NCI-H1105 (cell line): ENCODE data around the gene MMEL1.
"Not testable (repeated sequence)": the region's sequence is repeated elsewhere in the genome, so short reads cannot be mapped to it uniquely, and the experiment has no call there.

ENCODE experiments used
- DNase-seq: peaks from one replicate; lab custom pipeline; 2025; lab: John Stamatoyannopoulos, UW

The MMEL1 gene

DNA sequence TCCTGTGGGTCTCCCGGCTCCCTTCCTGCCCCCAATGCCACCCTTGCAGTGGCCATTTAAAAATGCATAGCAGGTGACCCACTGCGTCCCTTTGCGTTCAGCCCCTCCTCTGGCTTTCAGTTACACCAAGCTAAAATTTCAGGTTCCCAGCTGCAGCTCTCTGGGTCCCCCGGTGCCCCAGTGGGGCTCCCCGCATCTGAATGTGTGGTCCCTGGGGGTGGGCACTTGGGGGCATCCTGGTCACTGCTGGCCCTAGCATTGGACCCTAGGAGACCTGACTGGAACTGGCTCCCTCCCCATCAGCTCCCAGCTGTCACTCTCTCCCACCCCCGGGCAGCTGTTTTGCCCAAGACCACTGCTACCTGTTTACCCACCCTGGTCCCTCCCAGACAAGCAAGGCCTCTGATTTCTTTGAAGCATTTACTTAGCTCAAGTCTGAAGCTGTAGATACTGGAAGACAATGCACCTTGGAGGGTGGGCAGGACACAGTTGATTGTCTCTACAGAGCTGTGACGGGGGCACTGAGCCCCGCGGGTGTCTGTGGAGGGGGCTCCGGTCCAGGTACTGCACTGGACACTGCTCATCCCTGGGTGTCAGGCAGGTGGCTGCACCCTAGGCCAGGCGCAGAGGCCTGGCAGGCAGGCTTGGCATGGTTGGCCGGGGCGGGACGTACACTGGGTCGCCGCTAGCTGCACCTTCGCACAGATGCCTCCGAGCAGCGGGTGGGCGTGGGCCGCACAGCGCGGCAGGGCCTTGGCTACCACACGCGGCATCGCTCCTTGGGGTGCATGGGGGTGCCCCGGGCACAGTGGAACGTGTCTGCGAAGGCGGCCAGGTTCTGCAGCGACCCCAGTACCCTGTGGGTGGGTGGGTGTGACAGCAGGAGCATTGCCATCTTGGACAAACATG lies 42.3 kb downstream of the MMEL1 start:
- DNase-seq: no peak

DNA sequence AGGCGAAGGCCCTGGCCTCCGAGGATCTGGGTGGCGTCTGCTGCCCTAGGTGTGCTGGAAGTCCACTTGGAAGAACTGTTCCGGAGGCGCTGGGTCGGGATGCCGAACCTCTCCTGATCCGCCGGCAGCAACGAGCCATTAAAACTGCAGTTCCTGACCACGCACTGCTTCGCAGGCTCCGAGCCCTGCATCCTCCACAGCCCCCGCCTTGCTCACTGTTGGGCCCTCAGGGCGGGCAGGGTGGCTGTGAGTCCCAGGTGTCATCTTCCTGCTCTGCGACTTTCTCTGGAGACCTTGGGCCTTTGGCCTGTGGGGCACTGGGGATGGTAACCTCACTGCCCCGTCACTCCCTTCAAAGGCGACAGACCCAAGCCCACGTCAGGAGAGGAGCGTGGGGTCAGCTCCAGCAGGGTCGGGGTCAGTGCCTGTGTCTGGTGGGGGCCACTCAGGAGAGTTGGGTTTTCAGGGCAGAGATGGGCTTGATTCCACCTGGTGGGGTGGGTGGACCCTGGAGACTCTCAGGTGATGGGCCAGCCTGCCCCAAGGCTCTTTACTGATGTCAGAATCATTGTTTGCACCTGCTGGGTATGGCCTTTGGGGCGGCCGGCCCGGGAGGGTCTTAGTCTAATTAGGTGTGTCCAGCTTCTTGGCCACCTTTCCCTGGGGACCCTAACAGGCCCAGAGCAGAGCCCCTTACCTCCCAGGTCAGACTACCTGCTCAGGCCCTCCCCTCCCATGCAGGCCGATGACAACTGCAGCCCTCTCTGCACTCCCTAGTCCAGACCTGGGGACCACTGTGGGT lies 43.2 kb downstream of the MMEL1 start:
- no peak for DNase-seq

DNA sequence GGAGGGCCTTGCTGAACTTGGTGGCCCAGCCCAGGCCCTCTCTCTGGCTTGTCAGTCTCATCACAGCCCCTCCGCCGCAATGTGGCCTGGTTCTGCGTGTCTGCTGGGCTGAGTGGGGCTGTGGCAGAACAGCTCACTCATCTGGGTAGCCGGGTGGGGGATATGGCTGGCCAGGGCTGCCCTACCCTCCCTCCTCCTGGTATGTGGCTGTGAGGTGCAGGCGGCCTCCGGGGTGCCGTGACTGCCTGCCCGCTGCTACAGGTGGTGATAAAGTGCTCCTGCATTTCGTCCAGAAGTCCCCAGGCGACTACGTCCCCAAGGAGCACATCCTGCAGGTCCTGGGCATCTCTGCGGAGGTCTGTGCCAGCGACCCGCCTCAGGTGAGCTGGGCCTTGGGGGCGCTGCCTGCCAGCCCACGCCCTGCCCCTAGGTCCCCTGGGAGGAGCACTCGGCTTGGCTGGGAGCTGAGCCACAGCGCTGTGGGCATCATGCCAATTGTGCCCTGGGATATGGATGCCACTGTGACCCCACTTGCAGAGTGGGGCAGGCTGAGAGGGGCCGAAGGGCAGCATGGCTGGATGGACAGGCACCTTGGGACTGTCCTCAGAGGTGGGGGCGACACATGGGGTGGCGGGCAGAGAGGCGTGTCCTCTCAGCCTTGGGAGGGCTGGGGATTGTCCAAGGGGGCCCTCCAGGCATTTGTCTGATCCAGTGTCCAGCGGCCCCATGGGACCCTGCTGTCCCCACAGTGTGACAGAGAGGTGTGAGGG lies 44.0 kb downstream of the MMEL1 start:
- no peak for DNase-seq

DNA sequence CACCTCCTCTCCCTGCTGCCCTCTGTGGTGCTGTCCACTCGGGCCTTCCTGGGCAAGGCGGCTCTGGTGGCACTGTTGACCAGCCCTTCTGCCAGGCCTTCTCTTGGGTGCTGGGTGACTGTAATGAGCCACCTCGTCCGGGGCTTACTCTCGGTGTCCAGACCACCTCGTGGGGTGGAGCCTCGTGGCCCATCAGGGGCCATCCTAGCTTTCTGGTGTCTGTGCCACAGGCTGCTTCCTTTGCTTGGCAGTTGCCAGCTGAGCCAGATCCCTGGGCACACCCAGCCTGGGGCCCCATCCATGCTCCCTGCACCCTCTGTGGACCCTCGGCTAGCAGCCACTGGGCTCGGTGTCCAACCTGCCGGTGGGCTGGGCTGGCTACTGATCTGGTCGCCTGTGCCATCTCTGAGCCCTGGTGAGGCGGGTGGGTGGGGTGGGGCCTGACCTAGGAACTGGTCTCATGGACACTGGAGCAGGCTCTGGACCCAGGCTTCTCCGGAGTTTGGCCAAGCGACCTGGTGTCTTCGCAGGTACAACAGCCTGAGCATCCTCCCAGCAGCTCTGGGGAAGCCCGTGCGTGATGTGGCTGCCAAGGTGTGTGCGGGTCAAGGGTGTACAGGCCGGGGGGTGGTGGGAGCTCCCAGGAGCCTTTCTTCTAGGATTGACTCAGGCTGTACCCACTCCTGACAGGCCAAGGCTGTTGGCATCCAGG lies 44.8 kb downstream of the MMEL1 start:
- no peak for DNase-seq

DNA sequence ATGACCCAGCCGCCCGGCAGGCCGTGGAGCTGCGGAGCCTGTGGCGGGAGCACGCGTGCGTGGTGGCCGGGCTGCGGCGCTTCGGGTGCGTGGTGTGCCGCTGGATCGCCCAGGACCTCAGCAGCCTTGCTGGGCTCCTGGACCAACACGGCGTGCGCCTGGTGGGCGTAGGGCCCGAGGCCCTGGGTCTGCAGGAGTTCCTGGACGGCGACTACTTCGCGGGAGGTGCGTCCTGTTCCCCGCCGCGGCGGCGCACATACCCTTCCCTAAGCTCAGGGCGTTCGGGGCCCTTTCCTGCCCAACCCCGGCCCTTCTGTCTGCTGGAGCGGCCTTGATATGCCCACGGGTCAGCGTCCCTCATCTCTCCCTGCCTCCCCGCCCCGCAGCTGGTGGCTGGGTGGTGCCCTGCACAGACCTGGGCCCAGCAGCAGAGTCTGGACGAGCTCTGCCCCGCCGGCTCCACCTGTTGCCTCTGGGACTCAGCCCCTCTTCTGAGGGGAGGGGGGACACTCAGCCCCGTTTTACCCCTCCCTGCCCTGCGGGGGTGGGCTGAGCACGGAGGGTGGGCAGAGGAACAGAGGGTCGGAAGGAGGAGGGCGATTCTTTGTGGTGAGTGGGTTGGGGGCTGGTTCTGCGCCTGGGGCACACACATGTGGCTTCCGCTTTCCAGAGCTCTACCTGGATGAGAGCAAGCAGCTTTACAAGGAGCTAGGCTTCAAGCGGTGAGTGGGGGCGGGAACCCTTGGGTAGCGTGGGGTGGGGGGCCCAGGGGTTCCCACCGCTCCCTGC lies 45.6 kb downstream of the MMEL1 start:
- no peak for DNase-seq

DNA sequence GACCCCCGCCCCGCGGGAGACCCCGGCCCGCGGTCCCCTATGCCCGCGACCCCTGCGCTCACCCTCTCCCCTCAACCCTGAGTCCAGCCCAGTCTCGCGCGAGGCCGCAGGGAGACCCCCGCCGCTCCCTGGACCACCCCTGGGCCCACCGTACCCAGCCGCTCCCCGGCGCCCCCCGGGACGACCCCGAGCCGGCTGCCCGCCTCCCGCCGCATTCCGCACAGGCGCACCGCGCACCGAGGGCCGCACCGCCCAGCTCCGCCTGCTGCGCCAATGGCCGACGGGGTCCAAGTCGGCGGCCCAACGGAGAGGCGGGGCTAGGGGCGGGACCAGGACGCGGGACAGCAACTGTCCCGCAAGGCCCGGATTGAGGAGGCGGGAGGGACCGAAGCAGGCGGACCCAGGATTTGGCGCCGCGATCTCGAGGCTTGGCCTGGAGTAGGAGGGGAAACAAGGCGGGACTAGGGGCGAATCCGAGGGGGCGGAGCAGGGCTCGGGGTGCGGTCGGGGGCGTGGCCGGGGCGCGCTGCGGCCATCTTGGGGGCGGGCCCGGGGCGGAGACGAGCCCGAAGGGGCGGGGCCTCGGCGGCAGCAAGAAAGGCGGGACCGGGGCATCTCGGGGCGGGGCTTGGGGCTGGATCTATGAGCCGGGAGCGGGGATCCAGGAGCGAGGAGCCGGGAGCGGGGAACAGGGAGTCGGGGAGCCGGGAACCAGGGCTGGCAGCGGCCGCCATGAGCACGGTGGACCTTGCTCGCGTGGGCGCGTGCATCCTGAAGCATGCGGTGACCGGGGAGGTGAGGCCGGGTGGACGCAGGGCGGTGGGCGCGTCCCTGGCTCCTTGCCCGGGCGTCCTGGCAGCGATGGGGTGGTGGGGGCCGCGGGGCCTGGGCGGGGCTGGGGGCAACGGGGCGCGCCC lies 46.4 kb downstream of the MMEL1 start, which contains the start of gene PRXL2B:
TSS of gene PRXL2B (plus strand) at position 624 of the 917 bp plus-strand sequence. CDS start at position 733, 109 bp downstream.
- DNase-seq: peak; percentile 100

DNA sequence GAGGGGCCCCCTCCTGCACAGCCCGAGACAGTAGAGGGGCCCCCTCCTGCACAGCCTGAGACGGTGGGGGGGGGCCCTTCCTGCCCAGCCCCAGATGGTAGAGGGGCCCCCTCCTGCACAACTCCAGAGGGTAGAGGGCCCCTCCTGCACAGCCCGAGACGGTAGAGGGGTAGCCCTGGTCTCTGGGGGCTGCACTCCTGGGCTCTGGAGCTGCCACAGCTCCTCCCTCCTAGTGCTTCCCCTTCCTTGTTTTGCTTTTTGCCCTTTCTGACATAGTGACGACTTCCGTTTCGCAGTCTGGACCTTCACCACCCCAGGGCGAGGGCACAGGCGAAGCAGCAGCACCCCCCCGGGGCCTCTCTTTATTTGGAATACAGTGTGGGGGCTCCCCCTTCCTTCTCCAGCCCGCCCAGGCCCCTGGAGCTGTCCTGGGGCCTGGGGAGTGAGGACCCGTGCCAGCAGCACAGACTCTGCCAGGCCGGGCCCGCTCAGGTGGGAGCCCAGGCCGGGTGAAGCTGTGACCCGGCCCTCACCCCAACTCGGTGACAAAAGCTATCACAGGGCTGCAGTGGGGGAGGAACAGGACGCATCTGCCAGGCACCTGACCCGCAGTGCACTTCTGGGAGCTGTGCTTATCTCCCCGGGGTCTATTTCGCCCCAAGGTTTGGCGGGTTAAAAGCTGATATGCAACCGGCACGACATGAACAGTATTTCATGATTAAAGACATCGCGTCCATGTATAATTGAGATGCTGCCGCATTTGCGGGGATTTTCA lies 47.3 kb downstream of the MMEL1 start:
- peak; percentile 23 for DNase-seq

DNA sequence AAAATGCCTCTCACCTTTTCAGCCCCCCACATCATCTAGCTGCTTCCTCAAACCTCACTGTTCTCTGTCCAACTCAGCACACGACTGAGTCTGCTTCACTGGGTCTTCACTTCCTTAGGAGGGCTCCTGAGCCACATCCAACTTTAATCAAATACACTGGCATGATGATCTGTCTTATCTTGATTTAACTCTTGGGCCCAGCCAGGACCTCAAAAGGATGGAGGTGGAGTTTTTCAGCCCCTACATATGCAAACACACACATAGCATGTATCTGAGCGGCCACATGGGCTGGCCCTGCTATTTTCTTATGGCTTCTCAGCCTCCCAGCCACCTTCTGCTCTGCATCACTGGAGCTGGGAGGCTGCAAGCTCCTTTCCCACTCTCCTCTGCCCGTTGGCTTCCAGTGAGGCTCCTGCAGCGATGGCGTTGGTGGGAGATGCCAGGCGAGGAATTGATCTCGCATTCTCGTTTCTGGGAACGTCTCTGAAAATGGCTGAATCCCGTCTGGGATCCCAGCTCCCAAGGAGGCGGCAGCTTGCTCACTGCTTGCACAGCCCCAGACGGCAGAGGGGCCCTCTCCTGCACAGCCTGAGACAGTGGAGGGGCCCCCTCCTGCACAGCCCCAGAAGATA lies 48.0 kb downstream of the MMEL1 start:
- no peak for DNase-seq

DNA sequence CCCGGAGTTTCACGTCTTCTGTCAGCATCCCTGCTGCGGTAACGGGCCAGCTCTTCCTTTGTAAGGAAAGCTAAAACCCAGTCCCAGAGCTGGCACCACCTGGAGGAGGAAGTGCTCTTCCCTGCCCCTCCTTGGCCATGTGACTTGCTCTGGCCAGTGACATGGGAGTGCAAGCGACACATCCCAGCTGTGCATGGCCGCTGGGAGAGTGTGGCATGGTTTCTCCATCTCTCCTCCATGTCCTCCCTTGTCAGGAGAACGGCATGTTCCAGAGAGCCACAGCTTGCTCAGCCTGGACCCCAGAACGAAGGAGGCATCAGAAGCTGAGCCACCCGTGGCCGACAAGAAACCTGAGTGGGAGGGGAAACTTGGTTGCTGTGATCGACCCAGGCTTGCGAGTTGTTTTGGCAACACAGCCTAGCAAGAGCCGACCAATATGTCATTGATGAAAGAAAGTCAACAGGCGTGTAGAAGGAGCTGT lies 48.9 kb downstream of the MMEL1 start:
- DNase-seq: peak; percentile 32

DNA sequence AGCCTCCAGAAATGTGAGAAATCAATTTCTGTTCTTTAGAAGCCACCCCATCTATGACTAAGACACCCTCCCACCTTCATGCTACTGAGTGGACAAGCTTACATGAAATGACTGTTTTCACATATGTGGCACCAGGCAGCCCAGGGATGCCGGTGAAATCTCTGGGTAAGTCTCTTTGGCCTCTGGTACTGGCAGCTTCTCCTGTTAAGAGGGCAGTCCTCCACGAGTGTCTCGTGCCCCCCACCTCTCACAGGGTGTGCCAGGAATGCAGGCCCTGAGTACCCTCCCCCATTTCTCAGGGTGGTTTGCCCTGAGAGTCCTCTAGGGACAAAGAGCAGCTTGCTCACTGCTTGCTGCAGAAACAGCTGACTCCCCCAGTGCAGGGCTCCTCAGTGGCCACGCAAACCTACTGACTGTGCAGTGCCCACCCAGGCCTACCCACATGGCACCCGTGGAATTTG lies 49.5 kb downstream of the MMEL1 start:
- DNase-seq: no peak

DNA sequence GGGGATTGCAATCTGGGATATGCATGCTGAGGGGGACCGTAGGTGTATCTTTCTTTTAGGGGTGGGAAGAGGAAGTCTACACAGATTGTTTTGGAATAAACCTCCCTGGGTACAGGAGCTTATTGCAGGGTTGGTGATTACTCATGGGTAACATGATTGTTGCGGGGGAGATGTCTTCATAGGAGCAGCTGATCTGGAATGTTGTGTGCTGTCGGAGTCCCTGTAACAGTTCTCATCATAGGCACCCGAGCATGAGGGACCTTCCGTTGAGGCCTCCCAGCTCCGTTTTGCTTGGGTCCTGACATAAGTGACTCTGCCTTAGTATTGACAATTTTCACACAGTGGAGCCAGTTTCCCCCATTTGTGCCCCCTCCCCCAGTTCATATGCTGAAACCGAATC lies 50.4 kb downstream of the MMEL1 start:
- no peak for DNase-seq

DNA sequence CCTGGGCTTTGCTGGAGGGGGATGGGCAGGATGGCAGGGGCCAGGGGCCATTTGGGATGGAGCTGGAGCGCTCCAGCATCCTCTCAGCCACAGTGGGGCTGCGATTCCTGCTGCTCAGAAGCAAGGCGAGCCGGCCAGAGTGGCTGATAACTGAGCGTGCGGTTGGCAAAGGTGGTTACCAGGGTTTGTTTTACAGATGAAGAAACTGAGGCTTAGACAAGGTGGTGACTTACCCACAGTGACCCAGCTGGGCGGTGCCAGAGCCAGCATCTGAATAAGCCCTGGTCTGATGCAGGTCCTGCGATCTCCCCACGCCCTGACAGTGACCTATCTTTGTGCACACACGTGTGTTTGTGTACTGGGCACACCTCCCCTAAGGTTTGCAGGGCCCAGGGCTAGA lies 52.1 kb downstream of the MMEL1 start:
- DNase-seq: no peak

DNA sequence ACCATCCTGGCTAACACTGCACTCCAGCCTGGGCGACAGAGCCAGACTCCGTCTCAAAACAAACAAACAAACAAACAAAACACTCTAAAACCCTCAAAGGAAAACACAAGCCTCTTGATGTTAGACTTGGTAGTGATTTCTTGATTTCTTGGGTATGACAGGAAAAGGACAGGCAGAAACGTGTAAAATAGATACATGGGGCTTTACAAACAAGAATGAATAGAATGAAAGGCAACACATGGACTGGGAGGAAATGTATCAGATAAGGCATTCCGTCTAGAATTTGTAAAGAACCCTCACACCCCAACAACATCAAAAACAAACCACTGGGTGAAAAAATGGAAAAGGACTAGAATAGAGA lies 54.1 kb downstream of the MMEL1 start:
- no peak for DNase-seq

DNA sequence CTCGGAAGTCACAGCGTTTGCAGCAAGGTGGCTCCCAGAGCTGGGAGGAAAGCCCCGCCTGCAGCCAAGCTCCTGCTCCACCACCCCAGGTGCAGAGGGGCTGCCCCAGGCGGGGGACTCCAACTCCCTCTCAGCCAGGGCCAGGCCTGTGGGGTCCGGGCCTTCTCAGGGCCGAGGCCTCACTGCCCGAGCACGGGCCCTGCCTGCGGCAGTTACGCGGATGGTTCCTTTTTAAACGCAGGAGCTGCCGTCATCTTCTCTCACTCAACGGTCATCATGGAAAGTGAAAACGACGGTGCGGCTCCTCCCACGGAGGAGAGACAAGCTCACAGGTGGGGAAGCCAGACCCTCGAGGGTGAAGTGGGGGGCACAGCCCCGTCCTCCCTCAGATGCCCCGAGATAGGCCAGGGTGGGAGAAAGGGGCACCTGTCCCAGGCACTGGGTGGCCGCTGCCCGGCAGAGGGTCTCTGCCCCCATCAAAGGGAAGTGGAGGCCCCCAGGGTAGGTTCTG lies 55.2 kb downstream of the MMEL1 start:
- not testable (repeated sequence) for DNase-seq

DNA sequence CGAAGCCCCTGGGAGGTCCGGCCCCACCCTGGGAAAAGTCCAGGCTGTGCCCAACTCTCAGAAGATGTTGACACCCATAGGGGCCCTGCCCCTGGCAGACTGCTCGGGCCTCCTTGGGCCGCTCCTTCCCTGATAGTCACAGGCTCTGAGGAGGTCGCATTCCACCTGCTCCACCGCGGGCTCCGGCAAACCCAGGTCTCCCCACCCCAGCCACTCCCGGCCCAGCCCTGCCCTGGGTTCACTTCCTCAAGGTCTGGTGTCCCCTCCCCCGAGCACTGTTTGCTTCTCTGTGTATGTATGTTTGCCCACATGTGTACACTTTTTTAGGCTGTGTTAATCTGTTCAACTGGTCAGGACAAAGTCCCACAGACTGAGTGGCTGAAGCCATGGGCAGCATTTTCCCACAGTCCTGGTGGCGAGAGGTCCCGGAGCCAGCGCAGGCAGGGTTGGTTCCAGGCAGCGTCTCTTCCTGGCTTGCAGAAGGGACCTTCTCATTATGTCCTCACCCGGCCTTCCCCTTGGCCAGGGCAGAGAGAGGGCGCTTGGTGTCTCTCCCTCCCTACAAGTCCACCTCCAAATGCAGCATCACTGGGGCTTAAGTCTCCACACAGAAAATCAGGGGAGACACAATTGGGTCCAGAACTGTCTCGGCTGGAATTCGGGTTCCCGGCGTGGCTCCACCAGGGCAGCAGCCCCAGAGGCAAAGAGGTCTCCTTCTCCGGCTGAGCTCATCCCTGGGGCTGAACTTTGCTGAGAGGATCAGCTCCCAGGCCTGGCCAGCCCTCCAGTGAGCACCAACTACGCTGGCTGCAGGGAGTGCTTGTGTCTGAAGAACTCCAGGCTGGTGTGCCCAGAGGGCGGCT lies 56.8 kb downstream of the MMEL1 start:
- DNase-seq: no peak

DNA sequence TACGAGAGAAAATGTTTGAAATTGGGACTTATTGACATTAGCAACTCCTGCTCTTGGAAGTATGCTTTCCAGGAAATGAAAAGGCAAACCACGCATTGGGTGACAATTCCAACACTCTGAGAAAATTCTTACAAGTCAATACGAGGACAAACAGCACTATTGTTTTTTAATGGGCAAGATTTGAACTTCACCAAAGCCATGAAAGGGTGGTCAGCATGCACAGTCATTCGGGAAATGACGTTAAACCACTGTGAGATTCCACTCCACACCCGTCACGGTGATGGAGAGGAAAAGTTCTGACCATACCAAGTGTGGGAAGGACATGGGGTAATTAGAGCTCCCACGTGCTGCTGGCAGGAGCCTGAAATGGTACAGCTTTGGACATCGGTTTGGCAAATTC lies 58.5 kb downstream of the MMEL1 start:
- DNase-seq: no peak
